ENCODE results near the gene ARL3.

DNA sequence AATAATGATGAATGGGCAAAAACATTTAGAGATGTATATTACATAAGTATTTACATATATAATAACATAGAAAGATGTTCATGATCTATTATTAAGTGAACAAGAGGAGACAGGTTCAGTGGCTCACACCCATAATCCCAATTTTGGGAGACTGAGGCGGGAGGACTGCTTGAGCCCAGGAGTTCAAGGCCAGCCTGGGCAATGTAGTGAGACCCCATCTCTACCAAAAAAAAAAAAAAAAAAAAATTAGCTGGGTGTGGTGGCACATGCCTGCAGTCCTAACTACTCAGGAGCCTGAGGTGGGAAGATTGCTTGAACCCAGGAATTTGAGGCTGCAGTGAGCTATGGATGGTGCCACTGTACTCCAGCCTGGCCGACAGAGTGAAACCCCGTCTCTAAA lies 12.4 kb downstream of the ARL3 start:
- TF ChIP-seq, protein P1, sequence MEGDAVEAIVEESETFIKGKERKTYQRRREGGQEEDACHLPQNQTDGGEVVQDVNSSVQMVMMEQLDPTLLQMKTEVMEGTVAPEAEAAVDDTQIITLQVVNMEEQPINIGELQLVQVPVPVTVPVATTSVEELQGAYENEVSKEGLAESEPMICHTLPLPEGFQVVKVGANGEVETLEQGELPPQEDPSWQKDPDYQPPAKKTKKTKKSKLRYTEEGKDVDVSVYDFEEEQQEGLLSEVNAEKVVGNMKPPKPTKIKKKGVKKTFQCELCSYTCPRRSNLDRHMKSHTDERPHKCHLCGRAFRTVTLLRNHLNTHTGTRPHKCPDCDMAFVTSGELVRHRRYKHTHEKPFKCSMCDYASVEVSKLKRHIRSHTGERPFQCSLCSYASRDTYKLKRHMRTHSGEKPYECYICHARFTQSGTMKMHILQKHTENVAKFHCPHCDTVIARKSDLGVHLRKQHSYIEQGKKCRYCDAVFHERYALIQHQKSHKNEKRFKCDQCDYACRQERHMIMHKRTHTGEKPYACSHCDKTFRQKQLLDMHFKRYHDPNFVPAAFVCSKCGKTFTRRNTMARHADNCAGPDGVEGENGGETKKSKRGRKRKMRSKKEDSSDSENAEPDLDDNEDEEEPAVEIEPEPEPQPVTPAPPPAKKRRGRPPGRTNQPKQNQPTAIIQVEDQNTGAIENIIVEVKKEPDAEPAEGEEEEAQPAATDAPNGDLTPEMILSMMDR (conservative IDR thresholded peaks at IDR 0.05): no peak
- no peak for TF ChIP-seq ZFX (IDR thresholded peaks at IDR 0.05)

Measured in C4-2B (cell line).